Activated naive CD4-positive, alpha-beta T cell treated with anti-CD3 and anti-CD28 coated beads, Interleukin-2, amount 50 U/mL, for 16 hours (primary cell): Measurements from ENCODE around the gene RRP36.

Source experiments
- DNase-seq: peaks from one replicate; pipeline ENCODE4 v3.0.0-alpha.2; 2020

RRP36 gene

GRCh38 chr6:43009124-43009523, 12.3 kb upstream of the RRP36 start:
- peak; percentile 49 for DNase-seq

- DNase-seq, result no peak
Measured at GRCh38 chr6:43011207-43011606, 10.2 kb upstream of the RRP36 start.

GRCh38 chr6:43012364-43012763, 9.1 kb upstream of the RRP36 start:
- DNase-seq, result no peak

- DNase-seq, result no peak
Measured at GRCh38 chr6:43013097-43013842, 8.2 kb upstream of the RRP36 start.

- DNase-seq, result peak; percentile 99
Measured at GRCh38 chr6:43013843-43014433, 7.5 kb upstream of the RRP36 start, which contains the start of the genes KLHDC3 and MEA1. KLHDC3 (plus strand) TSS chr6:43014249; CDS start chr6:43017193, 2,944 bp downstream. MEA1 (minus strand) TSS chr6:43013946; CDS start chr6:43013813, 133 bp downstream.

GRCh38 chr6:43014434-43014909, 7.0 kb upstream of the RRP36 start:
- no peak for DNase-seq

- no peak for DNase-seq
Measured at GRCh38 chr6:43016176-43016942, 5.1 kb upstream of the RRP36 start.

GRCh38 chr6:43016943-43017334, 4.5 kb upstream of the RRP36 start:
- DNase-seq, result no peak

- no peak for DNase-seq
Measured at GRCh38 chr6:43019152-43019551, 2.3 kb upstream of the RRP36 start.

- no peak for DNase-seq
Measured at GRCh38 chr6:43020052-43020705, 1.2 kb upstream of the RRP36 start.

- no peak for DNase-seq
Measured at GRCh38 chr6:43020847-43021246, 576 bp upstream of the RRP36 start.

GRCh38 chr6:43024436-43024835, 3.0 kb downstream of the RRP36 start:
- no peak for DNase-seq

- DNase-seq, result no peak
Measured at GRCh38 chr6:43026365-43026764, 4.9 kb downstream of the RRP36 start.

GRCh38 chr6:43029120-43029519, 7.7 kb downstream of the RRP36 start:
- no peak for DNase-seq

GRCh38 chr6:43032326-43032725, 10.9 kb downstream of the RRP36 start:
- no peak for DNase-seq

GRCh38 chr6:43033496-43034189, 12.2 kb downstream of the RRP36 start:
- no peak for DNase-seq

GRCh38 chr6:43034190-43034525, 12.7 kb downstream of the RRP36 start:
- no peak for DNase-seq

- DNase-seq, result no peak
Measured at GRCh38 chr6:43035495-43036194, 14.2 kb downstream of the RRP36 start.

- DNase-seq, result no peak
Measured at GRCh38 chr6:43036712-43037111, 15.3 kb downstream of the RRP36 start.

GRCh38 chr6:43037197-43037596, 15.8 kb downstream of the RRP36 start:
- no peak for DNase-seq

GRCh38 chr6:43037706-43038105, 16.3 kb downstream of the RRP36 start:
- DNase-seq, result no peak

GRCh38 chr6:43038727-43039126, 17.3 kb downstream of the RRP36 start:
- DNase-seq, result no peak
